Endothelial cell of umbilical vein (primary cell): ENCODE measurements around the gene TMEM59.

Experiments used
- CTCF ChIP-seq, 2 donors: IDR thresholded peaks; 1 replicate in 1 of 2; 2 replicates in 1 of 2; pipeline ENCODE4 v1.5.1; 2011; ENCODE audit warnings: low read length in 2 of 2, mild to moderate bottlenecking in 2 of 2, moderate library complexity in 2 of 2, control low read depth in 1 of 2, inconsistent platforms in 1 of 2, low read depth in 1 of 2; ENCODE audit not compliant: insufficient read depth in 1 of 2; ENCODE audit errors: extremely low read depth in 1 of 2
- EZH2 ChIP-seq: IDR thresholded peaks from 2 replicates; pipeline ENCODE4 v1.6.1; 2012; ENCODE audit warnings: borderline replicate concordance, low read depth, mild to moderate bottlenecking, moderate library complexity, low read length, inconsistent platforms; ENCODE audit not compliant: severe bottlenecking
- POLR2A ChIP-seq: IDR thresholded peaks from 2 replicates; pipeline ENCODE4 v1.6.1; 2012; ENCODE audit warnings: low read depth, mild to moderate bottlenecking, control low read depth, low read length

GRCh38 chr1:54052934-54053744 lies at the start of gene TMEM59, which contains the start of gene TCEANC2:
- TF ChIP-seq CTCF (IDR thresholded peaks at IDR 0.05; ENCODE audit: extremely low read depth in 1 of 2, insufficient read depth in 1 of 2, low read depth in 1 of 2, low read length in 2 of 2) (no peak), POLR2A (peak; percentile 42), EZH2 (no peak)
